ENCODE measurements around the gene USP9Y.
A peak's percentile ranks its signal among the peaks of the same experiment; 100 is the strongest.
"Not testable (repeated sequence)": the region's sequence is repeated elsewhere in the genome, so short reads cannot be mapped to it uniquely, and the experiment has no call there.

USP9Y gene

GRCh38 chrY:12662745-12663591 lies 38.1 kb upstream of the USP9Y start:
- Histone ChIP-seq H3K27me3 (ENCODE audit: control insufficient read depth, low read length) (no peaks in the 10 kb centered on the region), H3K79me2 (ENCODE audit: control insufficient read depth, low read length) (peaks cover 60% of the 10 kb centered on the region), H3K27ac (ENCODE audit: low read depth, low read length) (peak overlapping the region; percentile 65), H3K9me2 (replicated peaks; ENCODE audit: control insufficient read depth, low read length) (no peaks in the 10 kb centered on the region), H3K4me2 (ENCODE audit: low read length) (peak overlapping the region; percentile 68), H3K4me3 (ENCODE audit: low read length) (peak overlapping the region; percentile 90), H3K36me3 (ENCODE audit: control insufficient read depth, low read length) (peaks cover 23% of the 10 kb centered on the region), H3K9me3 (ENCODE audit: control insufficient read depth, insufficient read depth, low read length) (no peaks in the 10 kb centered on the region), H3F3A (ENCODE audit: control insufficient read depth, insufficient read depth) (no peaks in the 10 kb centered on the region), H4K20me1 (ENCODE audit: control insufficient read depth, insufficient read depth, low read depth, low read length) (no peaks in the 10 kb centered on the region), H3K4me1 (ENCODE audit: control insufficient read depth, low read length) (peaks cover 16% of the 10 kb centered on the region)
- no peak for TF ChIP-seq CTCF (IDR thresholded peaks at IDR 0.05; ENCODE audit: low read depth, low read length, poor library complexity, severe bottlenecking)

GRCh38 chrY:12663845-12664244 lies 37.2 kb upstream of the USP9Y start:
- H3K4me3 ChIP-seq (ENCODE audit: low read length): peak overlapping the region; percentile 90

GRCh38 chrY:12678111-12678510 lies 22.9 kb upstream of the USP9Y start:
- Histone ChIP-seq H3K27ac (ENCODE audit: low read depth, low read length) (no peak overlapping the region), H3K27me3 (ENCODE audit: control insufficient read depth, low read length) (no peaks in the 10 kb centered on the region), H3F3A (ENCODE audit: control insufficient read depth, insufficient read depth) (no peaks in the 10 kb centered on the region), H4K20me1 (ENCODE audit: control insufficient read depth, insufficient read depth, low read depth, low read length) (no peaks in the 10 kb centered on the region), H3K4me1 (ENCODE audit: control insufficient read depth, low read length) (no peaks in the 10 kb centered on the region), H3K9me3 (ENCODE audit: control insufficient read depth, insufficient read depth, low read length) (no peaks in the 10 kb centered on the region), H3K36me3 (ENCODE audit: control insufficient read depth, low read length) (peaks cover 14% of the 10 kb centered on the region; the same call in 1 of the 2 replicates), H3K79me2 (ENCODE audit: control insufficient read depth, low read length) (peaks cover 68% of the 10 kb centered on the region), H3K9me2 (replicated peaks; ENCODE audit: control insufficient read depth, low read length) (no peaks in the 10 kb centered on the region), H3K4me2 (ENCODE audit: low read length) (no peak overlapping the region), H3K4me3 (ENCODE audit: low read length) (no peak overlapping the region)
- TF ChIP-seq EZH2phosphoT487 (IDR thresholded peaks at IDR 0.05; ENCODE audit: borderline replicate concordance, low read length): no peak
- no peak for TF ChIP-seq CTCF (IDR thresholded peaks at IDR 0.05; ENCODE audit: low read depth, low read length, poor library complexity, severe bottlenecking)

More at GRCh38 chrY:12663845-12664244, 37.2 kb upstream of the USP9Y start:
- Histone ChIP-seq H3K4me1 (ENCODE audit: control insufficient read depth, low read length) (peaks cover 16% of the 10 kb centered on the region), H3K36me3 (ENCODE audit: control insufficient read depth, low read length) (peaks cover 25% of the 10 kb centered on the region), H3K4me2 (ENCODE audit: low read length) (peak overlapping the region; percentile 68), H3K79me2 (ENCODE audit: control insufficient read depth, low read length) (peaks cover 69% of the 10 kb centered on the region)
- not testable (repeated sequence) for H4K20me1 ChIP-seq (ENCODE audit: control insufficient read depth, insufficient read depth, low read depth, low read length); H3K27ac ChIP-seq (ENCODE audit: low read depth, low read length); H3K9me3 ChIP-seq (ENCODE audit: control insufficient read depth, insufficient read depth, low read length); H3K9me2 ChIP-seq (replicated peaks; ENCODE audit: control insufficient read depth, low read length); H3F3A ChIP-seq (ENCODE audit: control insufficient read depth, insufficient read depth); H3K27me3 ChIP-seq (ENCODE audit: control insufficient read depth, low read length)

- no peaks in the 10 kb centered on the region for H4K20me1 ChIP-seq (ENCODE audit: control insufficient read depth, insufficient read depth, low read depth, low read length)
- H3K9me2 ChIP-seq (replicated peaks; ENCODE audit: control insufficient read depth, low read length): no peaks in the 10 kb centered on the region
- no peaks in the 10 kb centered on the region for H3K27me3 ChIP-seq (ENCODE audit: control insufficient read depth, low read length)
- H3F3A ChIP-seq (ENCODE audit: control insufficient read depth, insufficient read depth): no peaks in the 10 kb centered on the region
- H3K36me3 ChIP-seq (ENCODE audit: control insufficient read depth, low read length): peaks cover 11% of the 10 kb centered on the region; the same call in 1 of the 2 replicates
- TF ChIP-seq EZH2phosphoT487 (IDR thresholded peaks at IDR 0.05; ENCODE audit: borderline replicate concordance, low read length) (no peak), CTCF (IDR thresholded peaks at IDR 0.05; ENCODE audit: low read depth, low read length, poor library complexity, severe bottlenecking) (no peak)
- peaks cover 70% of the 10 kb centered on the region for H3K79me2 ChIP-seq (ENCODE audit: control insufficient read depth, low read length)
- no peak overlapping the region for H3K27ac ChIP-seq (ENCODE audit: low read depth, low read length)
- no peak overlapping the region for H3K4me2 ChIP-seq (ENCODE audit: low read length)
- no peaks in the 10 kb centered on the region for H3K9me3 ChIP-seq (ENCODE audit: control insufficient read depth, insufficient read depth, low read length)
- H3K4me1 ChIP-seq (ENCODE audit: control insufficient read depth, low read length): no peaks in the 10 kb centered on the region
- no peak overlapping the region for H3K4me3 ChIP-seq (ENCODE audit: low read length)
These were observed 19.5 kb upstream of the USP9Y start for GRCh38 chrY:12681535-12681934.
